Left colon (tissue), 2 donors: ENCODE data around the gene HRAS. TPM values are rescaled to one million over a fixed set of nuclear protein-coding genes. Genes with fewer than 3 reads are reported as not detected.
"Not testable (repeated sequence)": the region's sequence is repeated elsewhere in the genome, so short reads cannot be mapped to it uniquely, and the experiment has no call there.

Source experiments
- ATAC-seq: fragments of 200-7000 bp; cut with Tn5 transposase; one replicate; pipeline ENCODE4 v1.9.1; 2020; ENCODE audit warnings: mild to moderate bottlenecking, moderate library complexity
- DNase-seq, 2 donors: peaks; one replicate each; pipeline ENCODE4 v3.0.0-alpha.2; 2020
- intact Hi-C, 2 donors: fragments of 100-400 bp; cut with DNase I in 1 of 2; cut with micrococcal nuclease in 1 of 2; formaldehyde crosslinking; loops; one replicate each; pipeline versions ENCODE4 v1.11.2 to v1.14.0; 2022; cut with DNase I, micrococcal nuclease
- long read RNA-seq: library from polyadenylated mRNA; unstranded; transcript quantifications from one replicate; pipeline ENCODE4 v2.0.0, GENCODE V29; 2021
- total RNA-seq, 2 donors: library from RNA; stranded (reverse); fragmentation: NEBNext Ultra II Directional; extraction: Animal tissue kit (Norgen Biotek cat#: 25700); gene quantifications; one replicate each; pipeline ENCODE4 v1.2.1, GENCODE V29; 2021
- donor health status: DM: no; HTN: no; CAD: no.
- donor health status: DM: yes; HTN: yes; CAD: no.

The HRAS gene
- 10 to 100 TPM; 42.3 to 58.1 TPM for total RNA-seq
- long read RNA-seq, transcript HRAS-201 (6 exons, 894 nt) = major isoform, 15 of 29 reads
- long read RNA-seq, partial matches to known transcripts = 8 of 29 reads
- long read RNA-seq, other reads (novel, unspliced or antisense) = 4 of 29 reads

DNA sequence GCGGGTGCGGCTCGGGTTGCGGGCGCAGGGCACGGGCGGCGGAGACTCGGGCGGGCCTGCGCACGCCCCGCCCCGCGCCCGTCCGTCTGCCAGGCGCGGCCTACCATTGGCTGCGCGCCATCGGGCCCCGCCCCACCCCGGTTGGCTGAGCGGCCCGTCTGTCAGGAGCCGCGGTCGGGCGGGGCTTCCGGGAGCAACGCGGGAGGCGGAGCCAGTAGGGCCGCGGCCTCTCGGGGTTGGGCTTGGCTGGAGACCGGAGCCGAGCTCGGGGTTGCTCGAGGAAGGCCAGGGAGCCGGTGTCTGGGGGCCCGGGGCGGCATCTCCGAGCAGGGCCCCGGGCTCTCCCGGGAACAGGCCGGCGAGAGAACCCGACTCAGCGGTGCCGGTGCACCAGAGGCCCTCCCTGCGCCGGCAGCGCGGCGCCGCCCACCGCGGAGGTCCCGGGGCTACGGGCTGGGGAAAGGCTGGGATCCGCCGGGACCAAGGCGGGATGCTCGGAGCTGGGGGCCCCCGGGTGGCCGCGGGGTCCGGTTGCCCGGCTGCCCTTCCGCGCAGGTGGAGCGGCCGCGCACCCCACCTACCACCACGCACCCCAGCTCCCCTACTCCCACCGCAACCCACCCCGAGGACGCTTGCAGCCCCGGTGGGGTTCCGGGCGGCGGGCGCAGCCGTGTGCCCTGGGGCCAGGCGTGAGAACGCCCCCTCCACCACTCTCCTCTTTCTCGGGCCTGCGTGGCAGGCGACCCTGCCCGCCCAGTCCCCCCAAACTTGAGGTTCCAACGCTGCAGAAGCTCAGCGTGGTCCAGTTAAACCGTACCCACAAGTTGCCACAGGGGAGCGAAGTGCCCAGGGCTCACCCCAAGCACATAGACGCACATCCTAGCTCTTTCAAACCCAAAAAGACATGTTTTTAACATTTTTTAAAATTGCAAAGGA, at the start of gene HRAS:
Gene HRAS, minus strand, starts transcription at position 58 of the 936 bp plus-strand sequence.
- DNase-seq (peak; percentile 93 to 96), ATAC-seq (peak; percentile 79)
- intact Hi-C loops = no loop called here

DNA sequence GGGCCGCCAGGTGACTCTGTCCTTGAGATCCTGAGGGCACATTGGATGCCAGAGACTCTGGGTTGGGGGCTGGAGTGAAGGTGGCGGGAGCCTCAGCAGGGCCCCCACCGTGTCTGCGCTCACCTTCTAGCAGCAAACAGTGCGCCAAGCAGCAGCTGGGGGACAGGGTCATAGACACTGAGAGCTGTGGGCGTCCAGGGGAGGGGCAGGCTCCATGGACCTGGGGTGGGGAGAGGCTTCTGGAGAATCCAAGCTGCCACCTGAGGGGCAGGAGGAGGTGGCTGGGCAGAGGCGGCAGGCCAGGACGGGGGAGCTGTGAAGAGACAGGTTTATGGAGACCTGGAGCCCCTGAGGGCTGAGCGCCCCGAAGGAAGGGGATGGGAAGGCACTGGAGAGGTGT, 48.9 kb upstream of the HRAS start:
- intact Hi-C loops = no loop called here
- ATAC-seq = no peak
- no peak for DNase-seq

DNA sequence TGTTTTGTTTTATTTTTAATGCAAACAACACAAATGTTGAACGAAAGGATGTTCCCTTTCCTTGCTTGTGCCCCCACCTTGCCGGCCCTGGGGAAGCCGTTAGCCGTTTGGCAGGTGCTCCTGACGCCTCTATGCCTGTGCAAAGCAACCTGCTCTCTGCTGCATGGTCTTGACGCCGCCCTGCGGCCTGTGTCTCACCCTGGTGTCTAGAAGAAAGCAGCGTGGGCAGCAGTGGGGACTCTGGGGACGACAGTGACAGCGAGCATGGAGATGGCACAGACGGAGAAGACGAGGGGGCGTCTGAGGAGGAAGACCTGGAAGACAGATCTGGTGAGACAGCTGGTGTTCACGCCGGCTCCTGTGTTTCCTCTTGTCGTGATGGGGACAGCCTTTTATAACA, 46.4 kb upstream of the HRAS start:
- no peak for DNase-seq
- no peak for ATAC-seq
- intact Hi-C loops = no loop called here

DNA sequence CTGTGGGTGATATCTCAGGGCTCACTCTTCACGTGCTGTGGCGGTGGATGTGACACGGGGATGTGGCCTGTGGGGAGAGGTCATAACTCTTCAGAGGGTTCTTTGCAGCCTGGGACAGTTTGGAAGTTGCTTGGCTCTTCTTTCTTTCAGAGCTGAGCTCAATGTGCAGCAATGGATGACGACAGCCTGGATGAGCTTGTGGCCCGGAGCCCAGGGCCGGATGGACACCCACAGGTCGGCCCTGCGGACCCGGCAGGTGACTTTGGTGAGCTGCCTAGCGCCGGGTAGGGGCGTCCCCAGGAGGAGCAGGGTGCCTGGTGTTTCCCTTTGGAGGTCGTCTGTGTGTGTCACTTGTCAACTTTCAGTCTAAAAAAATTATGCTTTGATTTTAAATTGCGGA, 46.0 kb upstream of the HRAS start:
- intact Hi-C loops = no loop called here
- no peak for ATAC-seq

DNA sequence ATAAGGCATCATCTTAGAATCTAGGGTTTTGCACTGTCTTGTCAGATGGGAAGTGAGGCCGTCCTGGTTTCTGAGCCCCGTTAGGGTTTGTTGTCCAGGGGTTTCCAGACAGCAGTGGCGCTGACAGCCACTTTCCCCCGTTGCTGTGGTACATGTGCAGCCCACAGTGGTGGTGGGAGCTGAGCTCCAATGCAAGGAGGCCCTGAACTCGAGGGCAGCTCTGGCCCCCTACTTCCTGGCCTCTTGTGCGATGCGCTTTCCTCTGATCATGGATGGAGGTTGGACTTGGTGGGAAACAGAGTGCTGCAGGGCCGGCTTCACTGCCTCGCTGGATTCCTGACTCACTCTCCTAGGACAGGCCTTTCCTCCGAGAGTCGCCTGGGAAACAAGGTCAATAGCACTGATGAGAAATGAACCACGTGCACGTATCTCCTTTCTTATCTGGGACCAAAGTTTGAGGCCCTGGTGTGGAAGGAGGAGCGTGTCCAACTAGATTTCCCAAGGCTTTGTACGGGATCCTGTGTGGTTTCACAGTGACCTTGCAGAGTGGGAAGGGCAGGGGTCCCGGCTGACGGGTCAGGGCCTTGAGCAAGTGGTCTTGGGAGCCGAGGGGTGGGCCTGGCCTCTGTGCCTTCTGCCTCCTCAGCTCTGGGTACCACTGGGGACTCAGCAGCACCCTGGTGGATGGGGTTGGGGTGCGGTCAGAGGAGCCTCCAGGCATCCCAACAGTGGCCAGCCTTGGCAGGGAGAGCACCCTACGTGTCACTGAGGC, 44.6 kb upstream of the HRAS start:
- no peak for DNase-seq
- ATAC-seq = no peak
- intact Hi-C loops = no loop called here

More for the DNA sequence above, 46.0 kb upstream of the HRAS start:
- no peak for DNase-seq

DNA sequence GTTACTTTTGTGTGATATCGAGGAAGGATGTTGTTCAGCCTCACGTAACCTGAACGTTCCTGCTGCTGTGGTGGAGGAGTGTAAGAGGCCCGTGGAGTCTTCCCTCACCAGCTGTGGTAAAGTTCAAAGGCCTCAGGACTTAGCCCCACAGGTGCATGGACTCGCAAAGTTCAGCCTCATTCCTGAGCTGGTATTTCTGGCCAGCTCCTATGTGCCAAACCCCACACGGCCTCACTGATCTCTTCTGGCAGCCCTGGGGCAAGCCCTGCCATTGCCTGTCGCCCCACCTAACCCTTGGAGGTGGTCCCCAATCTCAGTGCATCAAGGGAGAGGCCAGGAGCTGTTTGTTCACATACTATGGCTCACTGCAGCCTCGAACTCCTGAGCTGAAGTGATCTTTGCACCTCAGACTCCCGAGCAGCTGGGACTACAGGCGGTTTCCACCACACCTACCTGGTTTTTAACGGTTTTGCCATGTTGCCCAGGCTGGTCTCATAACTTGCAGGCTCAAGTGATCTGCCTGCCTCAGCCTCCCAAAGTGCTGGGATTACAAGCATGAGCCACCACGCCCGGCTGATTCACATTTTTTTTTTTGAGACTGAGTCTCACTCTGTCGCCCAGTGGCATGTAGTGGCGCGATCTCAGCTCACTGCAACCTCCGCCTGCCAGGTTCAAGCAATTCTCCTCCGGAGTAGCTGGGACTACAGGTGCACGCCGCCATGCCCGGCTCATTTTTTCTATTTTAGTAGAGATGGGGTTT, 43.1 kb upstream of the HRAS start:
- DNase-seq (no peak), ATAC-seq (no peak)
- intact Hi-C loops = no loop called here

DNA sequence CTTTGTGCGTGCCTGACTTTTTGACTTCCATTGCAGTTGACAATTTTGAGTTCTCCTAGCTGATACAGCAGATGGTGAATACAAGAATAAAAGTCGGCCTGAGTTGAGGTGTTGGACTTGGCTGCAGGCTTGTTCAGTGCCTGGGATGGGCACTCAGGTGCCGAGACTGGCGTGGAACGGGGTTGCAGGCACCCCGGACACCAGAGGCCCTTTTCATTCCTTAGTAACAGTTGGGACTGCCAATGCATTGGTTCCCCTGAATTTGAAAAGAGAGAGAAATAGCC, 42.2 kb upstream of the HRAS start:
- ATAC-seq (no peak), DNase-seq (no peak)
- intact Hi-C loops = no loop called here

DNA sequence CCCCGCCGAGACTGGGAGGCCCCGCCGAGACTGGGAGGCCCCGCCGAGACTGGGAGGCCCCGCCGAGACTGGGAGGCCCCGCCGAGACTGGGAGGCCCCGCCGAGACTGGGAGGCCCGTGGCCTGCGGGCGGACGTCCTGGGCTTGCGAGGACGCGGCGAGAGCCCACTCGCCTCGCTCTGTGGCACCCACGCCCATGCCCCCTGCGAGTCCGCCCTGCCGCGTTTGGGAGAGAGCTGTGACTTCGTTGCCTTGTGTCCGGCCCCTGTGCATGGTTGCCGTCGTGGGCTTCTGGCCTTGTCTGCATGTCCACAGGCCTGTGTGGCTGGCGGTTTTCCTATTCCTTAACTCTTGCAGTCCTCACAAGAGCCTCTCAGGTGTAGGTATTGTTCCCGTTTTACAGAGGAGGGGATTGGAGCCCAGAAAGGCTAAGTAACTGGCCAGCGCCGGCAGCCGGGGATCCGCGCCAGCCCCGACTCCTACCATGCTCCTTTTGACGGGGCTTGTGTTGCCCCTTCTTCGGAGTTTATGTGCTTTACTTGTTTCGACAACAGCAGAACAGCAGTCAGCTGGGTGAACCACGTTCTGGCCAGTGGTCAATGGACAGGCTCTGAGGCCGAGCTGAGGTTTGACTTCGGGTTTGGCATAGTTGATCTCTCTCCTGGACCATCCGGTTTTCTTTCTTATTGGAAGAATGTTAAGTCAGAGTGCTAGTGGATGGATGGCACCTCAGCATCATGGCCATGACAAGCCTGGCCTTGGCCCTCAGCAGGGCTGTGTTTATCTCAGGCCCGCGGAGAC, 41.6 kb upstream of the HRAS start:
- DNase-seq = no peak
- intact Hi-C loops = no loop called here
- no peak for ATAC-seq

DNA sequence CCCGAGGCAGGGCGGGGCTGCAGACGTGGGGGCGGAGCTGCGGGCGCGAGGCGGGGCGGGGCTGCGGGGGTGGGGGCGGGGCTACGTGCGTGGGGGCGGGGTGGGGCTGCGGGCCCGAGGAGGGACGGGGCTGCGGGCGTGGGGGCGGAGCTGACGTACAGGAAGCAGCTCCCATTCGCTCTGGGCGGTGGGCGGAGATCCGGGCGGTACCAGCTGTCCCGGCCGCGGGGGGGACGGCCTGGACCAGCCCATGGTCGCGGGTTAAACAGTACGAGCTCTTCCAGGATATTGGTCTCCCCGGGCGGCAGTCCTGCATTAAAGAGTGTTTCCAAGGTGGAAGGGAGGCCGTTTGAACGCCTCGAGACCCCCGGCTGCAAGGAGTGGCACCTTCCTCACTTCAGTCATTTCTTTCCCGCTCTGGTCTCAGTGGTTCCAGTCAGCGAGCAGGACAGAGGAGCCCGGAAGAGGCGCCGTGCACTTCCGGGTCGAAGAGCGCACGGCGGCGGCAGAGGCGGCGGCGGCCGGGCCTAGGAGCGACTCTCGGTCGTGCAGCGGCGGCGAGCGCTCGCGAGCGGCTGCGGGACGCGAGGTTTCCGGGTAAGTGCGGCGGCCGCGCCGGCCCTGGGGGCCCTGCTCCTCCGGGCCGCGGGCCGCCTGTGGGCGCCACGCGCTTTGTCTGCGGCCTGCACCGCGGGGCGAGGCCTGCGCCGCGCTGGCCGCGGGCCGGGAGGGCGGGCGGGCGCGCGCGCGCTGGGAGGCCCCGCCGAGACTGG, 40.8 kb upstream of the HRAS start, which contains the start of gene PHRF1:
Gene PHRF1, plus strand, starts transcription at position 475 of the 773 bp plus-strand sequence. CDS start 5,043 bp downstream, outside the sequence.
- DNase-seq = peak; percentile 95 to 97
- peak; percentile 83 for ATAC-seq
- intact Hi-C loops = no loop called here

DNA sequence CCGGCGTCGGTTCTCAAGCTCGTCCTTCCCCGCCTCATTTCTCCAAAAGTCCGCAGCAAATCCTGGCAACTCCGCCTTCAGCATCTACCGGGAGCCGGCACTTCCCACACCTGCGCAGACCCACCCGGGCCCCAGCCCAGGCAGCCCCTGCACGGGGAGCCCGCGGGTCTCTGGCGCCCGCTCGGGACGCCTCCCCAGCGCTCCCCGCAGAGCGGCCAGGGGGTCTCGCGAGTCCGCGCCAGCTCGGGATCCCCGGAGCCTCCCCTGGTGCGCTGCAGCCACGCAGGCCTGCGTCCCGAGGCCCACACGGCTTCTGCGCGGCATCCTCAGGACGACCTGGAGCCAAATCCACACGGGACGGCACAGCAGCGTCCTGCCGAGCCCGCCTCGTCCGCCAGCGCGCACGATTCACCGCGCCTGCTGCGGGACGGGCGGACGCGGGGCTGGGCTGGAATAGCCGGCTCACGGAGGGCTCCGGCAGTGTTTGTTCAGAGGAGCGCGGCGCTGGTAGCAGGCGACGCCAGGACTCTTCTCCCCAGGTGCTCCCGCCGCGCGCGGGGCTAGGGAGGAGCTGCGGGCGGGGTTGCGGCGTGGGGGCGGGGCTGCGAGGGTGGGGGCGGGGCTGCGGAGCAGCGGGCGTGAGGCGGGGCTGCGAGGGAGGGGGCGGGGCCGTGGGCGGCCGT, 40.1 kb upstream of the HRAS start:
- peak; percentile 72 for ATAC-seq
- intact Hi-C loops = no loop called here
- peak; percentile 69 to 81 for DNase-seq

DNA sequence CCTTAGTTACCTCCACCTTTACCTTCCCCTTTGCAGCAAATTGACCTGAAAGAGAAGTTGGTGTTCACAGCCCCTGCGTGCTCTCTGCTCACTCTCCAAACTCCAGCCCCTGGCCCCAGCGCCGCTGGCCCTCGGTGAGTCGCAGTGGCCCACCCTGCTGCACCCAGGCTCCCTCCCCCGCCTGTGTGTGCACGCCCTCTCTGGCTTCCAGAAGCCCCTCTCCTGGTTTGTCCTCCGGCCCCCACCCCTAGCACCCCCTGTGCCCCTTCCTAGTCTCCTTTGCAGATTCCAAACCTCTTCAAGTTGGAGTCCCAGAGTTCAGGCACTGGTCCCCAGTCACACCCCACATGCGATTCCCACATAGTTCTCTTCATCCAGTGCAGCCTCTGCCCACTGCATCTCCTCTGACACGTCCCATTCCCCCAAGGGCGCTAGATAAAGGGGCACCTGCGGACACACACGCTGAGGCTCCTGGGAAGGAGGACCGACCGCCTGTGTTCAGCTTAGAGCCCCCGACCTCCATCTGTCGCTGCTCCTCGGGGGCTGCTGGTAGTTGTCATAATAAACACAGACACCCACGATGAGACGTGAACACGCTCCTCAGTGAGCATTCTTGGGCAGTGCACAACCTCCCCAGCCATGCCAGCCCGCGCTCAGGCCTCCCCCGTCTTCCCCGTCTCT, 39.4 kb upstream of the HRAS start:
- ATAC-seq (peak; percentile 13), DNase-seq (peak in 1 of 2 donors; percentile 57)
- intact Hi-C loops = no loop called here

DNA sequence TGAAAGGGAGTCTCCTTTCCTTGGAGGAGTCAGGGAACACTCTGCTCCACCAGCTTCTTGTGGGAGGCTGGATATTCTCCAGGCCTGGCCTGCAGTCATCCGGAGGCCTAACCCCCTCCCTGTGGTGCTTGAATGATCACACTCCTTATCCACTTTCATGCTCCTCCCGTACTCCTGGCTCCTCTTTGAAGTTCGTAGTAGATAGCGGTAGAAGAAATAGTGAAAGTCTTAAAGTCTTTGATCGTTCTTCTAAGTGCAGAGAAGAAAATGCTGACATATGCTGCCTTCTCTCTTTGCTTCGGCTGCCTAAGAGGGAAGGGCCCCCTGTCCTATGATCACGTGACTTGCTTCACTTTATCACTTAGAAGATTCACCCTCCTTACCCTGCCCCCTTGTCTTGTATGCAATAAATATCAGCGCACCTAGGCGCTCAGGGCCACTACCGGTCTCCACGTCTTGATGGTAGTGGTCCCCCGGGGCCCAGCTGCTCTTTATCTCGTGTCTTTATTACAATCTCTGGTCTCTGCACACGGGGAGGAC, 38.7 kb upstream of the HRAS start:
- DNase-seq, ATAC-seq, intact Hi-C loops: not testable (repeated sequence)

DNA sequence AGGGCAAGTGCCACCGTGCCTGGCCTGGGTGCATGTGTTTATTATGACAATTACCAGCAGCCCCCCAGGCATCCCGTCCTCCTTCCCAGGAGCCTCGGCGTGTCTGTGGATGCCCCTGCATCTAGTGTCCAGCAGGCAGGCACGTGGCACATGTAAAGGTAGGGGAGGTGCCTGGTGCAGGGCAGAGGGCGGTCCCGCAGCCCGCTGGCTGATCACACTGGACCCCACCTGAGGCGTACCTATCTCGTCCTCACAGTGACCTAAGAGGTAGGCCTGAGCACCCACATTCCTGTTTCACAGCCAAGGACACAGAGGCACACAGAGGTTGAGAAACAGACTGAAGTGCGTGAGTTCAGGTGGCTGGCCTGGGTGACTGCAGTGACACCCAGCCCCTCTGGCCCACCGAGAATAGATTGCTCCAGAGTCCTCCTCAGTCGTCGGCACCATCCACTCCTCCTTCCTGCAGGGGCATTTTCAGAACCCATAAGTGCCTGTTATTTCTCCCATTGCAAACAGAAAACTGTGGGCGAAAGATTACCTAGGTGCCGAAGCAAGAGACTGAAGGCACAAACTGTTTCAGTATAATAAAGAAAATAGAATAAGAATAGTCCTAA, 37.9 kb upstream of the HRAS start:
- intact Hi-C loops = no loop called here
- no peak for DNase-seq
- ATAC-seq = no peak

DNA sequence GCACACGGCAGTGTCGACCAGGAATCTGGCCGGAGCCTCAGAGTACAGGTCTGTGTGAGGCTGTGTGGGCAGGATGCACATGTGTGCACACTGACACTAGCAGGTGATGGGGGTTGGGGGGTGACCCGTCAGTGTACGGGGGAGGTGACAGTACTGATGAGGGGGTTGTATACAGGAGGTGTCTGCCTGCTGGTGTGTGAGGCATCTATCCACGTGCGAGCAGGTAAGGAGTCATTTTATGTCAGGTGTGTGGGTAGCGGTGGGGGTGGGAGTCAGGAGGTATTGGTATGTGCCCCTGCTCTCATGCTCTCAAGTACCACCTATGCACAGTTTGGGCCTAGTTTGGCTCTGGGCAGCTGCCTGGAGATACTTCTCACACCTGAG, 36.4 kb upstream of the HRAS start:
- DNase-seq (no peak), ATAC-seq (no peak)
- intact Hi-C loops = no loop called here

DNA sequence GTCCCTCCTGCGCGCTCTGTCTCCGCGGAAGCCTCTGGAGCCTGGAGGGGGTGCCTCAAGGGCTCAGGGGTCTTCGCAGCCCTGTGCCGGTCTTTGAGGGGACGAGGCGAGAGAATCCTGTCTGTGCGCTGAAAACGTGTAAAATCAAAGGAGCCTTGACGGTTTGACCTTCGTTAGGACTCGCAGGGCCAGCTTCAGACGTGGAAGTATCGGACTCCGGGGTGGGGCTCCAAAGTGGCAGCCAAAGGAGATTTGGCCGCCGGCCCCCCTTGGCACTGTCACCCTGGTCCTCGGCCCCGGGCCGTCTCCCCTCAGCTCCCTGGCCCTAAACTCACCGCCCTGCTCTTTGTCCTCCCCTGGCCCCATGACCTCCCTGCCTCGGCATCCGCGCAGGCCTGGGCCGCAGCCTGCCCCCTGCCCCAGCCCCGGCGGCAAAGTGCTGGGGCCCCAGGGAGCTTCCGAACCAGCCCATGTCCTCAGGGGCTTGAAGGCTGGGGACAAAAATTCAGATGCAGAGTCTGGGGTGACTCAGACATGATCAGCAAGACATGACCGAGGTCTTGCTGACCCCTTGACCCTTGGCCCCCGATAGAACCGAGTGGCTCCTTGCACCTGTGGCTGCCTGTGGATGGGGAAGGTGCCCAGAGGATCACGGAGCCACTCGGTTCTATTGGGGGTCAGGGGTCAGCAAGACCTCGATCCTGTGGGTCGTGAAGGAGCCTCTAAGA, 33.9 kb upstream of the HRAS start:
- intact Hi-C loops = no loop called here
- ATAC-seq = peak; percentile 12
- DNase-seq = no peak
